HG02981 (cell line): ENCODE data around the gene SEMA3E.
A peak's percentile ranks its signal among the peaks of the same experiment; 100 is the strongest.
"Not testable (repeated sequence)": the region's sequence is repeated elsewhere in the genome, so short reads cannot be mapped to it uniquely, and the experiment has no call there.

Experiments
- ATAC-seq: cut with Tn5 transposase; IDR thresholded peaks from one replicate; pipeline ENCODE4 v1.9.1; 2021; ENCODE audit warnings: mild to moderate bottlenecking, moderate library complexity; ENCODE audit not compliant: unreplicated experiment

Gene SEMA3E

DNA sequence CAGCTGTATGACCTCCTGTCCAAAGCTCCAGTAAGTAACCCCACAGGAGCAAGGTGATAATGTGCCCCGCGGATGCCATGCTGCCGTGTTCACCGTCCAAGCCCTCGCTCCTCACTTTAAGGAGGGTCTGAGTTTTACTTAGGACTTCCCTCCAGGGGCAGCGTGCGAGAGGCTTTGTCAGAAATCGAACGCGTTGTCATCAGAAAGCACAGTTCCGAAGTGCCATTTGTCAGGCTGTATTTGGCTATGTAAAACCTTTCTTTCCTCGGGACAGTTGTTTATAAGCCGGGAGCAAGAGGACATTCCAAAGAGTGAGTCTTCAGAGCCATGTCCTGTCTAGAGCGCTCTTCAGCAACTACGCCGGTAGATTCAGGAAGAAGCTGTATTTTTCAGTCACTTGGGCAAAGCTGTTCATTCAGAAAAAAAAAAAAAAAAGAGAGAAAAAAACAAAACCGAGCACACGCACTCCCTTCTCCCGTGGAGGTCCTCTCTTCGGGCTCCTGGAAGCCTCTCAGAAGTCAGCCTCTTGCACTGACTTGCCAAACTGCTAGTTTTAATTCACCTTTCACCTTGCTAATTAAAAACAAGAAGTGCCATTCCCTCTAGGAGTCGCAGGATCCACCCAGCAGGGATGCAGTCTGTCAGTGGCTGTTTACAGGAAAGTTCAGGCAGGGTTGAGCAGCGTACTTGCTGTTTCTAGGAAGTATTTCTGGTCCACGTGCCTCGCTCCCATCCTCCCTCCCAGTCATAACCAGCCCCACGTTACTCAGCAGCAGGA lies at the start of gene SEMA3E:
TSS of gene SEMA3E (minus strand) at position 676 of the 778 bp plus-strand sequence.
- ATAC-seq = no peak

DNA sequence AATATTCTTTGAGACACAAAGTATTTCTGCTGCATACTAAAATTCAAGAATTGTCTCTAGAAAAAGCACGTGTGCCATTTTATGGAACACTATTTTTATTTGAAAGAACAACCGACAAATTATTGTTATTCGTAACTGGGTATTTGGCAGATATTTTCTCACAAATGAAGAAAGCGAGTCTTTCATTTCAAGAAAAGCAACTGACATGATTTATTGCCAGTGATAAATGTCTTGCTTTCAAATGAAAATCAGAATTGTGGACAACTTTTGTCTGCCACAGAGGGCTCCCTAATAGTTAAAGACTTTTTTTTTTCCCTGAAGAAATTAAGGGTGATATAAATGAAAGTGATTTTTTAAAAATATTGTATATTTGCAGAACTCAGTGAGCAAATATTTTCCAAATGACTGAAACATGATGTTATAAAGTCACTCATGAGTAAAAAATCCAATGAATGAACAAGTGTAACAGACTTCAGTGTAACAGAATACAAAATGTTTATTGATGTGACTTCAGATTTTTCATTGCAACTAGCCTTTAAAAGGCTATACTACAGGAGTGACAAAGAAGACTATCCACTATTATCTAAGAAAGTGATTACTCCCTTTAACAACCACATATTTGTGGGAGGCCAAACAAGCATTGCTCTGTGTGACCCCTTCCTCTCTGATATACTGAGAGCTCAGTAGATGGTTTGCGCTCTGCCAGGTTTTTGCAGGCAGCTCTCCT lies 49.0 kb upstream of the SEMA3E start:
- no peak for ATAC-seq

DNA sequence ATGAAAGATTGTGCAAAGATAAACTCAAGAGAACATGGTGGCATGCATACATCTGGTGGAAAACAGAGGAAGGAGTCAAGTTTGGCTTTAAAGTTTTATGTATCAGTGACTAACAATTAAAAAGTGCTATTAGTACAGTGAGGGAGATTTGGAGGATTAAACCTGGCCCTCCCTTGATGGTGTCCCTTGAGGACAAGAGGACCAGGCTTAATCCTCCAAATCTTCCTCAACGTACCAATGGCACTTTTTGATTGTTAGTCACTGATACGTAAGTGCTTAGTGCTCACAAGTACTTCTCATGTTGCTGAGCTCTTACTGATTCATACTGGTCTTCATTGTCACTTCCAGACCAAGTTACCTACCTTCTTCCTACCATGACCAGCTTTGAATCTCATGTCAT lies 47.2 kb upstream of the SEMA3E start:
- no peak for ATAC-seq

DNA sequence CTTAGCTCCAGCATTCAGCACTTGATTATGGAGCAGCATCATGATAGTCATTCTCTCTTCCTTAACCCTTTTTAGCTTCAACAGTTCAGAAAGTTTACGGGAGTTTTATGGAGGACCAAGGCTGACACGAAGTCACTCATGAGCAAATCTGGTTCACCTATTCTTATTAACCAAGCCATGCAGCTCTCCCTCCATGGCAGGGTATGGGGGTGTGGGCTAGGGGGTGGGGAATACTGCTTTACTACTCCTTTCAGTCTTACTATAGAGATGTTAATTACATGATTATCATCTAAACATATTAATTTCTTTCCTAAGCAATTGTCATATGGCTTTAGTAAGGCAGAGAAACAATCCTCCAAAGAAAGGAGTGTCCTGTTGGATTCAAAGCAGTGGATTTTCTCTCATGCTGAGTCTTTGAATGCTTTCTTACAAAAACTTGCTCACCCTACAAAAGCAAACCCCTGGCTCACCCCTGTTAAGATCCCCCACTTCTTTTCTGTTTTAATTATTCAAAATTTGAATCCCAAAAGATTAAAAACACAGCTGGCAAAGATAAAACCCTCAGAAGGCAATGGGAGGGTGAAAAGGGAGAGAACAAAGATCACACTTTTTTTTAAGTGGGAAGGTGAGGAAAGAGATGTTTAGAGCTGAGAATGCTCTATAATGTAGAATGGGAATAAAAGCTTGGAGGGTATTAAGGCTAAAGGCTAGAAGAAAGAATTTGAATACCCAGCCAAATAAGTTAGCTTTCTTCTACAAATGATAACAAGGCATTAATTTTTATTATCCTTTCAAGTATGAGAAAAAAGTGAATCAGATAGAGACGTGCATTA lies 46.4 kb upstream of the SEMA3E start:
- ATAC-seq = no peak

DNA sequence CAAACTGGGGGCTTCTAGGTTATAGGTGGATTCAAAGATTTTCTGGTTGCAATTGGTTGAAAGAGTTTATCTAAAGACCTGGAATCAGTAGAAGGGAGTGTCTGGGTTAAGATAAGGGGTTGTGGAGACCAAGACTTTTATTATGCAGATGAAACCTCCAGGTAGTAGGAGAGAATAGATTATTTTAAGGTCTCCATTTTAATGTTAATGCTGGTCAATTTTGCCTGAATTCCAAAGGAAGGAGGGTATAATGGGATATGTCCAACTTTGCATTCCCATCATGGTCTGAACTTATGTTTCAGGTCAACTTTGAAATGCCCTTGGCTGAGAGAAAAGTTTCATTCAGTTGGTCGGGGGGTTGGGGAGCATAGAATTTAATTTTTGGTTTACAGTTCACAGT lies 44.3 kb upstream of the SEMA3E start:
- ATAC-seq = no peak

DNA sequence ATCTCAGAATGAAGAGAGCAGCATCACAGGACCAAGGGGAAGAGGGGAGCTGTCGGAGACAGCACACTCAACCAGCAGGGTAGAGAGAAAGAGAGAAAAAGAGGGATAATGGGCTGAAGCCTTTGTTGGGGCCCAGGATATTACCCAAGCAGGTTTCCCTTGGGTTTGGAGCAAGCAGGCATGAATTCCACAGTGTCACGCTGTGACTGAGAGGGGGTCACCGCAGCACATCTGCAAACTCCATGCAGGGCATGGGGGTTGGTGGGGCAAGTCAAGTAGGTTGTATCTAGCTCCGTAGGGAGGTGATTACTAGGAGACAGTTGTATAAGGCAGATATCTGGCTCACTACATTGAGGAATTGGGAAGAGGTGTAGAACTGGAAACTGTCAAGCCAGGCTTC lies 42.2 kb upstream of the SEMA3E start:
- no peak for ATAC-seq

DNA sequence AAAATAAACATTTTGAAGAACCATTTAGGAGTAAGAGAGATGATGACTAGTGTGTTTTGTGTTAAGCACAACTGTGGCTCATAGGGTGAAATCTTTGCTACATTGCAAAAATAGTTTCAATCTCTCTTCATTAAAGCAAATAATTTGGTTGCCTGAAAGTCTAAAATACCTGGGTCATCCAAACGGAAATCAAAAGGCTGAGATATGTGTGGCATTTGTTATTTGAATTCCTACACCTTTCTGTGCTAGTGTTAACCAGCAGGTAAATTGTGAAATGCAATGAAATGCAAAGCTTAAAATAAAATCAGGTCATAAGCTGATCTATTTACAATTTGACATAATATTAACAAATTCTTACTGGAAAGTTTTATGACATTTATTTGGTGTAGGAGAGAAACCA lies 40.9 kb upstream of the SEMA3E start:
- ATAC-seq = no peak

DNA sequence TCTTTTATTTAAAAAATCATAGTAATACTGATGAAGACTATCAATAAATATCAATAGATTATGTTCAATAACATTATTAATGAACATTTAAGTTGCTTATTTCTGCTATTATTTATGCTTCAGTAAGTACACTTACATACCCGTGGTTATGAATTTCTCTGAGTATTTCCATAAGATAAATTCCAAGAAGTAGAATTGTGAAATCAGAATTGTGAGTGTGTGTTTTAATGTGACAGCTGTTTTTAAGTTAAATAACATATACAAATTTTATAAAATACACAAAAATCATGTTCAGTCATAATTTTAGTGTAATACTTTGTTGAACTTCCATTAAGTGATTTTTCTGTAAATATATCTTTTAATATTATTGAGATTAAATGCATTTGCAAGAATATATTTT lies 37.5 kb upstream of the SEMA3E start:
- ATAC-seq = no peak

DNA sequence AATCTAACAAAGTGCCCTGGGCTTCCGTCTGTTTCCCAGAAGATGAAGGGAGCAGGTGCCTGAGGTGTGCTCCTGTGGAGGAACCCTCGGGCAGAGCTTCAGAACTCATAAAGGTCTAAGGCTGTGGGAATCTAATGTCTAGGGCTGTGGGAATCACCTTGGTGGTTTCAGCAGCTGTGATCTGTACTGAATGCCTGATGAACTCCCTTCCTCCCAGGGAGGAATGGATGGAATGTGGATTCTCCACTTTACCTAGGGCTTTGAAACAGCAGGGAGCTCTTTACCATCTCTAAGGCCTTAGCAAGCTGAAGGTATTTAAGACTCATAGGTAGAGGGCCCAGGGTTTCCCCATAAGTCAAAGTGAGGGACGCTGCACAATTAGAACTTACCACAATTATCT lies 36.0 kb upstream of the SEMA3E start:
- ATAC-seq = no peak

DNA sequence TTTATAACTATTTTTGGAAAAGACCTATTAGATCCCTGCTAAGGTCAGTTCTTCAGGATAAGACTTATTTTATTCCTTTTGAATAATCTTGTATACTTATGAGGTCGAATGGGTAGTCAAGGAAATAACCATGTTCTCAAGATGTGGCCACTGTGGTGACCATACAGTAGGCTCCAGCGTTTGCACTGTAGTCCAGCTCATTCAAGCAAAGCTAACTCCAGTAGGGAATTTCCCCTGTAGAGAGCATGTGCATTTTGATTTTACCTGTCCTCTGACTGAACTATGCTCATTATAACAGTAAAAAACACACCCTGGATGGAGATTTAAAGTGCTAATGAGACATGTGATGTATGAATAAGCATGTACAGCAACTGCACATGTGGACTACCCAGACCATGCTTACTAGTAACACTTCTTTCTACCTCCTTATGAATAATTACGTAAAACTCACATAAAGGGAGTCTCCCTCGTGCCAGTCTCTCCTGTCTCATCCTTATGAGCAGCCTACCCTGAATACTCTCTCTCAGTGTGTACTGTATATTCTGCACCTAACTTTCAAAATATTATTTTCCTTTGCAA lies 32.4 kb upstream of the SEMA3E start:
- no peak for ATAC-seq

DNA sequence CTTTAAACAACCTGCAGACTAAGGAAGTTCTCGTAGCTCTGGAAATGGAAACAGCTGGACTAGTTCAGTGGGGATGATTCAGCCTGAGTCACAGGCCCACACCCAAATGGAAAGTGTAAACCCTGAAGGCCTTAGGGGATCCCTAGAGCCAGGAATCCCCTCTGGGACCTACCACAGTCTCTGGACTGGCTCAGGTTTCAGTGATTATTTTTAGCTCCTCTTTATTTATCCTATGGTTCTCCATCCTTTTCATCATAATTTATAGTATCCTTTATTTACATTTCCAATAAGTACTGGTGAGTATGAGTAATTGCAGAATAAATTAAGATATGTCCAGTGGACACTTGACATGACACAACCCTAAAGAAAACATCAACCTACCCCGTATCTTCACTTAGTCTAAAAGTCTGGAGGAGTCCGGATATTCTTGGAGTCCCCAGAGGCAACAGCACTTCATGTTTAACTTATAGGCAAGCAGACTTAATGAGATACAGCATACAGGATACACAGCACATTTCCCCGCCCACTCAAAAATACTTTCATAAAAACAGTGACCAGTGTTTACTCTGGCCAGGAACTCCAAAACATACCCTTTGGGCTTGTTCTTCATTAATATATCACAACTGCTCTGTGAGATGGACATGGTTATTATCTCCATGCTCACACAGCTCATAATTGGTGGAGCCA lies 28.4 kb upstream of the SEMA3E start:
- ATAC-seq = no peak

DNA sequence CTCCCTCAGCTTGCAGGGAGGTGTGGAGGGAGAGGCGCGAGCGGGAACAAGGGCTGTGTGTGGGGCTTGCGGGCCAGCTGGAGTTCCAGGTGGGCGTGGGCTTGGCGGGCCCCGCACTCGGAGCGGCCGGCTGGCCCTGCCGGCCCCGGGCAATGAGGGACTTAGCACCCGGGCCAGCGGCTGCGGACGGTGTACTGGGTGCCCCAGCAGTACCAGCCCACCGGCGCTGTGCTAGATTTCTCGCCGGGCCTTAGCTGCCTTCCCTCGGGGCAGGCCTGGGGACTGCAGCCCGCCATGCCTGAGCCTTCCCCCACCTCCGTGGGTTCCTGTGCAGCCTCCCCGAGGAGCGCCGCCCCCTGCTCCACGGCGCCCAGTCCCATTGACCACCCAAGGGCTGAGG lies 24.4 kb upstream of the SEMA3E start:
- not testable (repeated sequence) for ATAC-seq

DNA sequence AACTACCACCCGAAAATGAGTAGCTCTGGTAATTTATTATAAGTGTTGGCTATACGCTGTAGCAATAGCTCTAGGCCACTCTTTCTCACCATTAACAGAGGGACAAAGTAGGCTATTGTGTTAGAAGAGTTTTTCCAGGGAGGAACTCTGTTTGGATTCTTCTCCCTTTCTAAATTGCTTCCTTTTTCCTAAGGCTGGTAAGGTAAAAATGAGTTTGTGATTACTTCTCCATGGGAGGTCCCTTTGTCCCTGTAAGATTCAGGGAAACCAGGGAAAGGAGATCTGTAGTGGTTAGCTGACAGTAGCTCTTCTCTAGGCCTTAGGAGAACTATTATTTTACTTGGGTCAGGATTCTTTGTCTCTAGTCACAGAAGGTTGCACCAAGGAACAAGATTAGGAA lies 23.2 kb upstream of the SEMA3E start:
- no peak for ATAC-seq

DNA sequence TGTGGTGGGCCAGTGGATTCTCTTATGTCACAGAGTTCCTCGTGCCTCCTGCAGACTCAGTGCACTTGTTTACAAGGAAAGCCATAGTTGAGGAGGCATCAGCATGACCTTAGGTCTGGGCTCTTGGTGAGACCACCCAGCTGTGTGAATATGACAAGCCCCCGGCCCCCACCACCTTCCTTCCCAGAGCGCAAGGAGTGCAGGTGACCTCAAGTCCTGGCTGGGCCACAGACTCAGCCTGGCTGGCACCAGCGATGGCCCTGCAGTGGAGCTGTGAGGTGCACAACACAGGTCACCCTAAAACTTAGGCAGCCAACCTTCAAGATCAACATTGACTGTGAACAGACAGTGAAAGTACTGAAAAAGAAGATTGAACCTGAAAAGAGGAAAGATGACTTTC lies 14.2 kb upstream of the SEMA3E start:
- no peak for ATAC-seq

DNA sequence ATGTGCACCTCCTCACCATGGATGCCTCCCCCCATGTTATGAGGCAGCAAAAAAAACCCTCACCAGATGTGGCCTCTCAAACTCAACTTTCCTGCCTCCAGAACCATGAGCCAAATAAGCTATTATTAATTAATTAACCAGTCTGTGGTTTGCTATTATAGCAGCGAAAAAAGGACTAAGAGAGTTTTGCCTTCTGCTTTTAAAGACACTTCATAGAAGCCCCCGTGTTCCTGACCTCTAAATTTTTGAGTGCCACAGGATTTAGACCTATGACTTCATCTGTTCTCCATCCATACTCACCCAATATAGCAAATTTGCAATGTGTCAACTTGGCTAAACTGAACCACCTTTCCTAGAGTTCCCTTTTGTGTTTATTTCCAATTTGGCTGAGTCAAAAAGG lies 9.2 kb upstream of the SEMA3E start:
- no peak for ATAC-seq

DNA sequence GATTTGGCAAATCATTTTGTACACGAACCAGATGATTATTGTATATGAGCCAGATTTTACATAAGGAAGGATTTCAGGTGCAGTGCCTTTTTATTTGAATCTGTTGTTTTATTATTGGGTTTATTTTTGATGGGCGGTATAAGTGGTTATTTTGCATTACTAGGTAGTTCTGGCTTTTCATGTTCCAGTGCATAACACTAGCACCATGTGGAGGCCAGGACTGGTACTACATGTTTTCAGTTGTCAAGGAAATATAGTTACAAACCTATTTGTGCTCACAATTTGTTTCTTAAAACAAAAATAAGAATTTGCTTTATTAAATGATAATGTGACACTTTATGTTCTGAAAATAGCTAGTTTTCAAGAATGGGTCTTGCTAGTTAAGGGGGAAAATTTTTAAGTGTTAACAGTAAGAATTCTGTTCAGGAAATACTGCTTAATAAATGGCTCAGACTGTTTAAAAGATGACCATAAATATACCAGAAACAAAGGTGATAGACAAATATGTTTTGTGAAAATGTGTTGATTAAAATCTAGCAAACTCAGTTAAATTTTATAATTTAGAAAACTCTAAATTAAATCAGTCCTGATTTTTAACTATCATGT lies 7.1 kb upstream of the SEMA3E start:
- peak; percentile 91 for ATAC-seq

DNA sequence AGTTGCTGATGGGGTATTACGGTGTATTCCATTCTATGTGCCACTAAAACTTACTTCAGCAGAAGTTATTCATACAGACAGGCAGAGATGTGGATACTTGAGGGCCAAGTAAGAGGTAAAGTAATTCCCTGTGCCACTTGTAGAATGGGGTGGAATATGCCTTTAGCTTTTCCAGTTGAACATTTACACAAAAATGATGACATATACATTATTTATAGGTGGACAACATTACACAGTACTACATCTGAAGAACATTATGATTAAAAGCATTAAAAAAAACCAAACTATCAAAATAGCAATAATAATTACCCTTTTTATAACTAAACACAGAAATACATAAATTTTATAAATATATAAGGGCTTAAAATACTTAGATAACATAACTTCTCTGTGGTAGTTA lies 3.5 kb upstream of the SEMA3E start:
- no peak for ATAC-seq

DNA sequence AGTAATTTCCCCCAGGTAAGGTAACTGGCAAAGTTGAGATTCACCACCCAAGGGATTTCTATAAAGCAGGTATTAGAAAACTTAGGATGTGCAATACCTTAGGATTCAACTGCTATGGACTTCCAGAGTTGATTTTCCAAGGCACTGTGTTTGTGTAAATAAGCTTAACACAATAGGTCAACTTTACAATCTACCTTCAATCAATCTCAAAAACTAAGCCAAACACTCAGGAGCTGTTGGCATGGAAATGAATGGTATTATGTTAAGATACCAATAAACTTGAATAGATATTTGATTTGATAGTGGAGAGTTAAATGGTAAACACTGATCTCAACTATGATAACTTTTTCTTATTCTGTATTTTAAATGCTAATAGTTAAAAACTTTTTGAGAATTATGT lies 762 bp upstream of the SEMA3E start:
- ATAC-seq = no peak

DNA sequence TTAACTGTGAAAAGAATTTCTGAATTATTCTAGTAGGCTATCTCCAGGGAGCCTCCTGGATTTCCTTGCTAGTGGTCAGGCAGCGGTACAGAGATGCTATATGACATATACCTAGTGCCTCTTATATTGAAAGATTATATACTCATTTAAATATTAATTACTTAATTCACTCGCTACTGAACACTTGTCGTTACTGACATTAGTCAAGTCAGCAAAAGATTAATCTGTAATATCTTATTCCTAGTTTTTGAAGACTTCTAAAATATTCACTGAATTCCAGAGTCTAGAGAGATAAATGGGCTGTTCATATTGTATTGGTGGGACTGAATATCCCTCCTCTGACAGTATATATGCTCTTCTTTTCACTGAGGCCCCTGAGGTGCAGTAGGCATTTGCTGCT lies 2.9 kb downstream of the SEMA3E start:
- ATAC-seq = no peak

DNA sequence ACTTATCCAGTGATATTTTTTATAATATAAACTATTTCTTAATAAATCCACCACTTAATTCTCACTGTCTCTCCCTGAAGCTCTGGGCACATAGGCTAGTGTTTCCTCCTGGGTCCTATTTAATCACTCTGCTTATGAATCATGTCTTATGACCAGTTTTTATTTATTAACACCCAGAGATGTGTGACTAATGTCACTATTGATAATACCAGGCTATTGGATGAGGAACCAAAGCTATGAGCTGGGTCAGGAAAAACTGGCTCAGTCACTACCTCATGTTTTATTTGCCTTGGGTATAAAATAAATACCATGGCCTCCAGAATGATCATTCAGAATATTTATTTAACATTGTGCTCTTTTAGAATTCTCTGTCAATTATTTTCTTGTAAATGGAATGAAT lies 5.2 kb downstream of the SEMA3E start:
- no peak for ATAC-seq
